Cardiac muscle cell (in vitro differentiated cells and primary cell): ENCODE results near the gene KIF20A. TPM values are rescaled to one million over a fixed set of nuclear protein-coding genes. Genes with fewer than 3 reads are reported as not detected.

Experiments
- DNase-seq, 2 donors: peaks; one replicate each; pipeline versions ENCODE4 v3.0.0 to v3.0.0-alpha.2; 2010 to 2017; ENCODE audit warnings: low read depth in 1 of 2, low spot score in 1 of 2
- H3K27ac ChIP-seq: fragments of 200-600 bp; sonication (generic); 2 replicates; pipeline ENCODE4 v1.5.1; 2016
- H3K27me3 ChIP-seq: fragments of 200-600 bp; sonication (generic); 2 replicates; pipeline ENCODE4 v1.6.0; 2016; ENCODE audit warnings: control low read depth
- H3K36me3 ChIP-seq: fragments of 200-600 bp; sonication (generic); 2 replicates; pipeline ENCODE4 v1.5.1; 2016; ENCODE audit warnings: control low read depth
- H3K4me1 ChIP-seq: fragments of 200-600 bp; sonication (generic); 2 replicates; pipeline ENCODE4 v1.8.1; 2017; ENCODE audit warnings: low read depth, mild to moderate bottlenecking, mixed run types
- H3K4me3 ChIP-seq: fragments of 200-600 bp; sonication (generic); 2 replicates; pipeline ENCODE4 v1.5.1; 2016; ENCODE audit warnings: mild to moderate bottlenecking
- H3K9me3 ChIP-seq: fragments of 200-600 bp; sonication (generic); 2 replicates; pipeline ENCODE4 v1.5.1; 2017; ENCODE audit warnings: low read depth, mild to moderate bottlenecking, control low read depth
- CTCF ChIP-seq: IDR thresholded peaks from 2 replicates; pipeline ENCODE4 v1.5.1; 2012; ENCODE audit warnings: low read depth, mild to moderate bottlenecking, low read length
- polyA plus RNA-seq: library from polyadenylated mRNA; unstranded; fragments of >200 nt; fragmentation: Nextera tagmentation; extraction: Ambion mirVana; gene quantifications from 2 replicates; pipeline ENCODE4 v1.2.1, GENCODE V29; 2016
- total RNA-seq: library from RNA; depleted of rRNA; stranded (reverse); fragments of >200 nt; gene quantifications from 2 replicates; pipeline ENCODE4 v1.2.3, GENCODE V29; 2016

The KIF20A gene
- total and polyA plus RNA-seq, 2 experiments from 2014 or later: 7.2 to 106 TPM

GRCh38 chr5:138159666-138160065 lies 19.2 kb upstream of the KIF20A start:
- DNase-seq: no peak
- no peak overlapping the region for H3K27ac ChIP-seq
- no peaks in the 10 kb centered on the region for H3K27me3 ChIP-seq
- H3K36me3 ChIP-seq: peaks cover 76% of the 10 kb centered on the region
- H3K4me3 ChIP-seq: no peak overlapping the region
- no peak for TF ChIP-seq CTCF
- no peaks in the 10 kb centered on the region for H3K9me3 ChIP-seq
- no peaks in the 10 kb centered on the region for H3K4me1 ChIP-seq

- Histone ChIP-seq H3K36me3 (peaks cover 83% of the 10 kb centered on the region), H3K9me3 (no peaks in the 10 kb centered on the region), H3K4me3 (no peak overlapping the region), H3K27ac (no peak overlapping the region), H3K27me3 (no peaks in the 10 kb centered on the region), H3K4me1 (no peaks in the 10 kb centered on the region)
- no peak for TF ChIP-seq CTCF
- DNase-seq: no peak
Observed at GRCh38 chr5:138160706-138161105, 18.2 kb upstream of the KIF20A start.

GRCh38 chr5:138163721-138164120 lies 15.2 kb upstream of the KIF20A start:
- Histone ChIP-seq H3K27ac (no peak overlapping the region), H3K4me1 (no peaks in the 10 kb centered on the region), H3K9me3 (no peaks in the 10 kb centered on the region), H3K4me3 (no peak overlapping the region), H3K27me3 (no peaks in the 10 kb centered on the region), H3K36me3 (peaks cover 87% of the 10 kb centered on the region)
- no peak for DNase-seq
- no peak for TF ChIP-seq CTCF

- peaks cover 86% of the 10 kb centered on the region for H3K36me3 ChIP-seq
Observed at GRCh38 chr5:138169124-138169523, 9.8 kb upstream of the KIF20A start.

GRCh38 chr5:138170299-138170698 lies 8.6 kb upstream of the KIF20A start:
- Histone ChIP-seq H3K27ac (no peak overlapping the region), H3K4me3 (no peak overlapping the region), H3K27me3 (no peaks in the 10 kb centered on the region), H3K9me3 (no peaks in the 10 kb centered on the region), H3K4me1 (no peaks in the 10 kb centered on the region), H3K36me3 (peaks cover 83% of the 10 kb centered on the region)
- no peak for TF ChIP-seq CTCF
- DNase-seq: no peak

More at GRCh38 chr5:138169124-138169523, 9.8 kb upstream of the KIF20A start:
- Histone ChIP-seq H3K9me3 (no peaks in the 10 kb centered on the region), H3K4me3 (no peak overlapping the region), H3K27ac (no peak overlapping the region), H3K4me1 (no peaks in the 10 kb centered on the region), H3K27me3 (no peaks in the 10 kb centered on the region)
- no peak for DNase-seq
- no peak for TF ChIP-seq CTCF
